MCF 10A (cell line): ENCODE measurements around the gene HYCC2. TPM values are rescaled to one million over a fixed set of nuclear protein-coding genes. Genes with fewer than 3 reads are reported as not detected.
"Not testable (repeated sequence)": the region's sequence is repeated elsewhere in the genome, so short reads cannot be mapped to it uniquely, and the experiment has no call there.

ENCODE experiments used
- BruUV-seq: library from RNA; stranded (reverse); fragments of 400-500 nt; replicated peaks from 2 replicates; lab custom pipeline; 2021; lab: Mats Ljungman, UMichigan
- CTCF ChIA-PET: fragments of 300-600 bp; sonication (Branson Sonifier 250); formaldehyde crosslinking; extraction: SDS; loops from one replicate; lab custom pipeline; 2021; ENCODE audit warnings: antibody characterized with exemption, inconsistent platforms; lab: Yijun Ruan, JAX
- POLR2A ChIA-PET: fragments of 300-600, 350-650 bp; sonication (Branson Sonifier 250); formaldehyde crosslinking; extraction: SDS; loops from one replicate; lab custom pipeline; 2020; ENCODE audit warnings: antibody characterized with exemption, inconsistent platforms; lab: Yijun Ruan, JAX
- DNase-seq: peaks from one replicate; pipeline ENCODE4 v3.0.0-alpha.2; 2018; ENCODE audit not compliant: unreplicated experiment
- H3K27ac Mint-ChIP-seq: one replicate; pipeline ENCODE4 v1.8.0; 2022; ENCODE audit warnings: mild to moderate bottlenecking, low read depth, mixed read lengths; ENCODE audit not compliant: unreplicated experiment
- H3K27me3 Mint-ChIP-seq: one replicate; pipeline ENCODE4 v1.8.0; 2022; ENCODE audit warnings: mixed read lengths; ENCODE audit not compliant: insufficient read depth, unreplicated experiment
- H3K36me3 Mint-ChIP-seq: one replicate; pipeline ENCODE4 v1.8.0; 2022; ENCODE audit warnings: mild to moderate bottlenecking, moderate library complexity, mixed read lengths; ENCODE audit not compliant: insufficient read depth, unreplicated experiment
- H3K4me1 Mint-ChIP-seq: one replicate; pipeline ENCODE4 v1.8.0; 2022; ENCODE audit warnings: mixed read lengths; ENCODE audit not compliant: insufficient read depth, unreplicated experiment
- H3K4me3 Mint-ChIP-seq: one replicate; pipeline ENCODE4 v1.8.0; 2022; ENCODE audit warnings: mild to moderate bottlenecking, moderate library complexity, mixed read lengths; ENCODE audit not compliant: unreplicated experiment
- H3K9me3 Mint-ChIP-seq: one replicate; pipeline ENCODE4 v1.8.0; 2022; ENCODE audit warnings: mixed read lengths; ENCODE audit not compliant: unreplicated experiment
- intact Hi-C: fragments of 100-400 bp; cut with micrococcal nuclease; formaldehyde crosslinking; loops from 2 replicates; pipeline ENCODE4 v1.14.1; 2022
- total RNA-seq: library from RNA; stranded (reverse); gene quantifications from 2 replicates; pipeline ENCODE4 v1.2.3, GENCODE V29; 2022
- TF ChIP-seq, protein P1 (sequence below): fragments of 200-600 bp; IDR thresholded peaks from one replicate; pipeline ENCODE4 v1.8.0; 2022; ENCODE audit warnings: antibody characterized with exemption, mild to moderate bottlenecking; ENCODE audit not compliant: unreplicated experiment

HYCC2 gene
- total RNA-seq, 1 experiment from 2014 or later = 13.7 TPM

DNA sequence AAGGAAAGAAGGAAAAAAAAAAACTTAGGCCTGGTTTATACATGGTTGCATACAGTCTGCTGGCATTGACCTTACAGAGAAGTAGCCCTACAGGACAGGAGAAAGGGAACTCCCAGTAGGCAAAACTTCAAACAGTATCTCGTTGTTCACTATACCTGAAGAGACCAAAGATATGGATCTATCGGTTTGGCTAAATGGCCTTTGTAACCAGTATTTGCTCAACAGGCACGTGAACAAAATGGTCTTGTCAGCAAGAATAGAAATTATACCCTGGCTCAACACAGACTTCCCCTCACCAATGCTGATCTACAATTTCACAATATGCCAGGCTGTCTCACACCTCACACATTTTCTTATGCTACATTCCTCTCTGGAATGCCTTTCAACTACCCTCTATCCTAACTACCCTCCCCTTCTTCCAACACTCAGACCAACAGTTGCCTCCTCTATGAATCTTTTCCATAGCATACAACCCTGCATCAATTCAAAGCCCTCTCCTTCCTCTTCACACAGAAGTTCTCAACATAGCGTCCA, 13.7 kb downstream of the HYCC2 start:
- POLR2A ChIA-PET = interaction anchor here (0.5 to 1.4 kb wide), 4 partner anchors 8 to 99 kb away, joined by 3 read pairs; no protein-coding TSS in a partner anchor
- Mint-ChIP-seq H3K27ac (no peak overlapping the region), H3K36me3 (peaks cover 14% of the 10 kb centered on the region), H3K27me3 (no peaks in the 10 kb centered on the region), H3K4me1 (peaks cover 5% of the 10 kb centered on the region), H3K4me3 (no peak overlapping the region), H3K9me3 (no peaks in the 10 kb centered on the region)
- intact Hi-C loops = no loop called here
- BruUV-seq = no TSS peak
- TF ChIP-seq, protein P1, sequence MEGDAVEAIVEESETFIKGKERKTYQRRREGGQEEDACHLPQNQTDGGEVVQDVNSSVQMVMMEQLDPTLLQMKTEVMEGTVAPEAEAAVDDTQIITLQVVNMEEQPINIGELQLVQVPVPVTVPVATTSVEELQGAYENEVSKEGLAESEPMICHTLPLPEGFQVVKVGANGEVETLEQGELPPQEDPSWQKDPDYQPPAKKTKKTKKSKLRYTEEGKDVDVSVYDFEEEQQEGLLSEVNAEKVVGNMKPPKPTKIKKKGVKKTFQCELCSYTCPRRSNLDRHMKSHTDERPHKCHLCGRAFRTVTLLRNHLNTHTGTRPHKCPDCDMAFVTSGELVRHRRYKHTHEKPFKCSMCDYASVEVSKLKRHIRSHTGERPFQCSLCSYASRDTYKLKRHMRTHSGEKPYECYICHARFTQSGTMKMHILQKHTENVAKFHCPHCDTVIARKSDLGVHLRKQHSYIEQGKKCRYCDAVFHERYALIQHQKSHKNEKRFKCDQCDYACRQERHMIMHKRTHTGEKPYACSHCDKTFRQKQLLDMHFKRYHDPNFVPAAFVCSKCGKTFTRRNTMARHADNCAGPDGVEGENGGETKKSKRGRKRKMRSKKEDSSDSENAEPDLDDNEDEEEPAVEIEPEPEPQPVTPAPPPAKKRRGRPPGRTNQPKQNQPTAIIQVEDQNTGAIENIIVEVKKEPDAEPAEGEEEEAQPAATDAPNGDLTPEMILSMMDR = no peak
- DNase-seq = no peak
- CTCF ChIA-PET = interaction anchor here (3.0 kb wide), 1 partner anchor 12 kb away, joined by 26 read pairs; no protein-coding TSS in a partner anchor

DNA sequence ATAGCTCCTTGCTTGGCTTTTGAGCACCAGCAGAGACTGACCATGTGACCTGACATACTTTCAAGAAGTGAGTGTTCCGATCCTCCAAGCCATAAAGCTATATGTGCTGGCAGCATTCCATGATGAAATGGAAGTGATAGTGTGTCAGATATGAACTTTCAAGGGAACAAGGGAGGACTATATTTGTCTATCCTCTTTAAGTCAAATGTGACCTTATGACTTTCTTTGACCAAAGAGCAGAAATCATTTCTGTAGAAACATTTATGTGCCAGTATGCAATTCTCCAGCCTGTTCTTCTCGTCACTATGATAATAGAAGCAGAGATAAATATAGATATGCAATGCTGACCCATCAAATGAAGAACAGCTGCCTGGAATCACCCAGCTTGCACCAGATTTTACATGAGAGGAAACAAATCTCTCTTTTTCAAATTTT, 14.4 kb downstream of the HYCC2 start:
- DNase-seq = no peak
- Mint-ChIP-seq H3K36me3 (peaks cover 19% of the 10 kb centered on the region), H3K27ac (no peak overlapping the region), H3K27me3 (no peaks in the 10 kb centered on the region), H3K4me1 (peaks cover 5% of the 10 kb centered on the region), H3K9me3 (no peaks in the 10 kb centered on the region), H3K4me3 (no peak overlapping the region)
- TF ChIP-seq, protein P1 = no peak
- intact Hi-C loops = no loop called here
- ChIA-PET CTCF (interaction anchor here (0.9 to 3.0 kb wide), 2 partner anchors 12 to 29 kb away, joined by 3 to 26 read pairs; no protein-coding TSS in a partner anchor), POLR2A (interaction anchor here (1.0 to 1.5 kb wide), 3 partner anchors 9 to 61 kb away, joined by 3 read pairs; no protein-coding TSS in a partner anchor)
- no TSS peak for BruUV-seq

DNA sequence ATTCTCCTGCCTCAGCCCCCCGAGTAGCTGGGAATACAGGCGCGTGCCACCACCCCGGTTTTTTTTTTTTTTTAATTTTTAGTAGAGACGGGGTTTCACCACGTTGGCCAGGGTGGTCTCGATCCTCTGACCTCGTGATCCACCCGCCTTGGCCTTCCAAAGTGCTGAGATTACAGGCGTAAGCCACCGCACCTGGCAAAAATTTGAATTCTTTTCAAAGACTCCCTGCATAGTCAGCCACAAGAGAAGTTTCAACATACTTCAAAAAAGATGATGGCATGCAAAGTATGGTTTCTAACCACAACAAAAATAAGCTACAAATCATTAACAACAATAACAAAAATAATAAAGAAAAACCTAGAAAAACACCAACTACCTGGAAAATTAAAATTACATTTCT, 22.0 kb downstream of the HYCC2 start:
- no peak overlapping the region for H3K27ac Mint-ChIP-seq
- TF ChIP-seq, protein P1 = no peak
- no peaks in the 10 kb centered on the region for H3K27me3 Mint-ChIP-seq
- BruUV-seq = no TSS peak
- peaks cover 7% of the 10 kb centered on the region for H3K9me3 Mint-ChIP-seq
- ChIA-PET POLR2A (interaction anchor here (1.2 to 1.5 kb wide), 2 partner anchors 16 to 109 kb away, joined by 3 to 4 read pairs; no protein-coding TSS in a partner anchor), CTCF (interaction anchor here (0.7 to 2.2 kb wide), 4 partner anchors 19 to 183 kb away, joined by 3 to 14 read pairs (median 4); no protein-coding TSS in a partner anchor)
- DNase-seq = no peak
- H3K36me3 Mint-ChIP-seq = peaks cover 10% of the 10 kb centered on the region
- no peaks in the 10 kb centered on the region for H3K4me1 Mint-ChIP-seq
- no peak overlapping the region for H3K4me3 Mint-ChIP-seq
- intact Hi-C loops = no loop called here

DNA sequence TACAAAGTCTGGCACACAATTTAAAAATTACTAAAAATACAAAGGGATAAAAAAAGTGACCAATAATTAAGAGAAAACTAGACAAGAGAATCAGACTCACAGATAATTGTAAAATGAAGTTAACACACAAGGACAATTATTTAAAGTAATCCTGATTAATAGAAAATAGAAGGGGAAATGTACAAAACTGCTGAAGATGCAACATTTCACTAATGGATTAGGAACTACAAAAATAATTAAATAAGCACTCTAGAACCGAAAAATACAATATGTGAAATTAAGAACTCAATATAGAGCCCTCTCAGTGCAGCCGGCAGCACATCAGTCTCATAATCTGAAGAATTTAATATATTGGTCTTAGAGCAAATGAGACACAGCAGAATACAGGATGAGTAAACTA, 24.6 kb downstream of the HYCC2 start:
- H3K4me3 Mint-ChIP-seq = no peak overlapping the region
- TF ChIP-seq, protein P1 = no peak
- no TSS peak for BruUV-seq
- DNase-seq = no peak
- peaks cover 7% of the 10 kb centered on the region for H3K9me3 Mint-ChIP-seq
- H3K27ac Mint-ChIP-seq = no peak overlapping the region
- peaks cover 2% of the 10 kb centered on the region for H3K36me3 Mint-ChIP-seq
- no peaks in the 10 kb centered on the region for H3K27me3 Mint-ChIP-seq
- no peaks in the 10 kb centered on the region for H3K4me1 Mint-ChIP-seq
- ChIA-PET POLR2A (interaction anchor here (0.7 kb wide), 1 partner anchor 91 kb away, joined by 6 read pairs; no protein-coding TSS in a partner anchor), CTCF (no interaction called here)
- intact Hi-C loops = no loop called here

DNA sequence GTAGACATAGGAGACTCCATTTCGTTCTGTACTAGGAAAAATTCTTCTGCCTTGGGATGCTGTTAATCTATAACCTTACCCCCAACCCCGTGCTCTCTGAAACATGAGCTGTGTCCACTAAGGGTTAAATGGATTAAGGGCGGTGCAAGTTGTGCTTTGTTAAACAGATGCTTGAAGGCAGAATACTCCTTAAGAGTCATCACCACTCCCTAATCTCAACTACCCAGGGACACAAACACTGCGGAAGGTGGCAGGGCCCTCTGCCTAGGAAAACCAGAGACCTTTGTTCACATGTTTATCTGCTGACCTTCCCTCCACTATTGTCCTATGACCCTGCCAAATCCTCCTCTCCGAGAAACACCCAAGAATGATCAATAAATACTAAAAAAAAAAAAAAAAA, 28.4 kb downstream of the HYCC2 start:
- BruUV-seq, H3K27me3 Mint-ChIP-seq, H3K4me3 Mint-ChIP-seq, H3K4me1 Mint-ChIP-seq, H3K9me3 Mint-ChIP-seq, H3K36me3 Mint-ChIP-seq, intact Hi-C loops, DNase-seq, H3K27ac Mint-ChIP-seq: not testable (repeated sequence)
- ChIA-PET CTCF (interaction anchor here (0.7 to 1.4 kb wide), 2 partner anchors 26 to 28 kb away, joined by 3 to 6 read pairs; no protein-coding TSS in a partner anchor), POLR2A (interaction anchor here (0.6 kb wide), 1 partner anchor 487 kb away, joined by 3 read pairs; no protein-coding TSS in a partner anchor)

DNA sequence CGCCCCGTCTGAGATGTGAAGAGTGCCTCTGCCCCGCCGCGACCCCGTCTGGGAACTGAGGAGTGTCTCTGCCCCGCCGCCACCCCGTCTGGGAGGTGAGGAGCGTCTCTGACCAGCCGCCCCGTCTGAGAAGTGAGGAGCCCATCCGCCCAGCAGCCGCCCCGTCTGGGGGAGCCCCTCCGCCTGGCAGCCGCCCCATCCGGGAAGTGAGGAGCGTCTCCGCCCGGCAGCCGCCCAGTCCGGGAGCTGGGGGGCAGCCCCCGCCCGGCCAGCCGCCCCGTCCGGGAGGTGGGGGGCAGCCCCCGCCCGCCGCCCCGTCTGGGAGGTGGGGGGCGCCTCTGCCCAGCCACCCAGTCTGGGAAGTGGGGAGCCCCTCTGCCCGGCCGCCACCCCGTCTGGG, 29.0 kb downstream of the HYCC2 start:
- H3K4me1 Mint-ChIP-seq, DNase-seq, H3K9me3 Mint-ChIP-seq, H3K36me3 Mint-ChIP-seq, H3K4me3 Mint-ChIP-seq, intact Hi-C loops, POLR2A ChIA-PET, BruUV-seq, H3K27ac Mint-ChIP-seq, H3K27me3 Mint-ChIP-seq: not testable (repeated sequence)
- CTCF ChIA-PET = interaction anchor here (0.7 kb wide), 1 partner anchor 28 kb away, joined by 3 read pairs; no protein-coding TSS in a partner anchor
